Raji (cell line): Measurements from ENCODE around the gene ERICH4.
A peak's percentile ranks its signal among the peaks of the same experiment; 100 is the strongest.

Experiments
- POLR2A ChIP-seq: IDR thresholded peaks from 2 replicates; pipeline ENCODE4 v1.6.1; 2011; ENCODE audit warnings: low read depth, low read length, control low read depth; ENCODE audit not compliant: insufficient read depth

ERICH4 gene

DNA sequence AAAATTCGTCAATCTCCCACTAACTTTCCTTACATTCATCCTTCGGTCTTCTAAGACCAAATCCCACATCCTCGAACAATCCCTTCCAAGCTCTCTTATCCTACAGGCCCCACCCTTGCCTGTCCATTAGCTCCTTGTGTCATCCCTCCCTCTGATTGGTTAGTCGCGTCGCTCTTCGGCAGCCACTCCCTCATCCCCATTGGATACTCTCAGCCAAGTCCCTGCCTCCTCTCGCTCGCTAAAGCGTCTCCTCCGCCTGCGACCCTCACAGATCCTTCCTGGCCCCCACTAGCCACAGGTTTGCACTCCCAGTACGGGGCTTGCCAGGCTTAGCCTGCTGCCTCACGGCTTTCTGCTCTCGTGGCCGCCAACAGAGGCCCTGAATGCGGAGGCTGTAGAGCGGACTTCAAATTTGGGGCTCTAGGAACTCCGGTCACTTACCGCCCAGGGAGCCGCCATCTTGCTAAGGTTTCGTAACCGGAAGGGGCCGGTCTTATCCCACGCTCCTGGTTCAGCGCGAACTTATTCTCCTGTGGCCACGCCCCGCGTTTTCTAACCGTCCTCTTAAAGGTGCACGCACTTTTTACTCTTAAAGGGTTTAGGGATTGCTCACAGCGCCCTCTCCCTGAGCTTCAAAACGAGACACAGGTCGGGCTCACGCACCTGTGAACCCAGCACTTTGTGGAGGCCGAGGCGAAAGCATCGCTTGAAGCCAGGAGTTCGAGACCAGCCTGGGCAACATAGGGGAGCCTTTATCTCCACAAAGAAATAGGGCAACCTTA, 3.3 kb upstream of the ERICH4 start, which contains the start of gene DMAC2:
DMAC2 (minus strand) TSS at position 472 of the 782 bp plus-strand sequence; CDS start at position 459, 13 bp downstream.
- peak; percentile 78 for TF ChIP-seq POLR2A

DNA sequence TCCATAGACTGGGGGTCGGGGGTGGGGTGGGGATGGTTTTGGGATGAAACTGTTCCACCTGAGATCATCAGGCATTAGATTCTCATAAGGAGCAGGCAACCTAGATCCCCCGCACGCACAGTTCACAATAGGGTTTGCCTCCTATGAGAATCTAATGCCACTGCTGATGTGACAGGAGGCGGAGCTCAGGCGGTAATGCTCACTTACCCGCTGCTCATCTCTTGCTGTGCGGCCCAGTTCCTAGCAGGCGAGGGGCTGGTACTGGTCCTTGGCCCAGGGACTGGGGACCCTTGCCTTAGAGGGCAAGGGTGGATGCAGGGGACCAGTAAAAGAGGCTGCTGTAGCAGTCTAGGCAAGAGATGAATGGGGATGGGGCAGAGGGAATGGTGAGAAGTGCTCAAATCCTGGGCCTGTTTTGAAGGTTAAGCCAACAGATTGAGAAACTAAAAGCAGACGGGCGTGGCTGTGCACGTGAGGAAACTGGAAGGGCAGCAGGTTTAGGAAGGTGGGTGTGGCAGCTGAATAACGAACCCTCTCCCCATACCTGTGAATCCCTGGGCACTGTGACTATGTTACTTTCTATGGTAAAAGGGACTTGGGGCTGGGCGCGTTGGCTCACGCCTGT, 1.5 kb upstream of the ERICH4 start:
- no peak for TF ChIP-seq POLR2A

DNA sequence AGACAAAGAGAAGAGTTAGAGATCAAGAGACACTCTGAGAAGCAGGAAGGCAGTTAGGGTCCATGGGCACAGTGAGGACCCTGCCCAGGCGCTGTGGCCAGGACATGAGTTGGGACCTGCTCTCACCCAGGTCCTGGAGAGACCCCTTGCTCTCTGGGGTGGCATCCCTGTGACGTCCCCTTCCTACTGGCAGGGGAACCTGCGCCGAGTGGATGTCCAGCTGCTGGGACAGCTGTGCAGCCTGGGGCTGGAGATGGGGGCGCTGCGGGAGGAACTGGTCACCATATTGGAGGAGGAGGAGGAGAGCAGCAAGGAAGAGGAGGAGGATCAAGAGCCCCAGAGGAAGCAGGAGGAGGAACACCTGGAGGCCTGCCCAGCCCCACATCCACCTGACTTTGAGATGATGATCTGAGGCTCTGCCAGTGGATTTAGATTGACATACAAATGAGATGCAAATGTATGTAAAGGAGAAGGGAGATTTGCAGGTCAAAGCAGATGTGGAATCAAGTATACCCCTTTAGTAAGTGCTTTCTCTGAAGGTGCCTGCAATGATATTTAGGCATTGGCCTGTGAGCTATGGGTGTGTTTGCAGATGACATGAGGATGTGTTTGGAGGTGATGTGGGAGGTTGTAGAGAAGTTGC, 978 bp downstream of the ERICH4 start:
- no peak for TF ChIP-seq POLR2A

DNA sequence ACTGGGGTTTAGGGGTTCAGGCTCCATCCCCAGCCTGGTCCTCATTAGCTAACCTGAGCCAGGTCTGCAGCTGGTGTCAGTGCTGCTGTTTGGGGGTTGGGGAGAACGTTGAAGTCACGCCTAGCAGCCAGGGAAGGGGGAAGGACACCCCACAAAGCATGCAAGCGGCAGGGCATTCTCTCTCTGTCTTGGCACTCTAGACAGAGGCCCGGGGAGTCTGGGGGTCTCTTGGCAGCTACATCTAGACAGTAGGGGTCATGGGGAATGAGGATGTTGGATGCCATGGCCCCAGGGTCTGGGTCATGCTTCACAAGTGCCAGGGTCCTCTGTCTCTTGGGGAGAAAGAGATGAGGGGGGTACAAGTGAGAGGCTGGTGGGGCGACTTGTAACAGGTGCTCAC, 2.6 kb downstream of the ERICH4 start:
- TF ChIP-seq POLR2A = no peak

DNA sequence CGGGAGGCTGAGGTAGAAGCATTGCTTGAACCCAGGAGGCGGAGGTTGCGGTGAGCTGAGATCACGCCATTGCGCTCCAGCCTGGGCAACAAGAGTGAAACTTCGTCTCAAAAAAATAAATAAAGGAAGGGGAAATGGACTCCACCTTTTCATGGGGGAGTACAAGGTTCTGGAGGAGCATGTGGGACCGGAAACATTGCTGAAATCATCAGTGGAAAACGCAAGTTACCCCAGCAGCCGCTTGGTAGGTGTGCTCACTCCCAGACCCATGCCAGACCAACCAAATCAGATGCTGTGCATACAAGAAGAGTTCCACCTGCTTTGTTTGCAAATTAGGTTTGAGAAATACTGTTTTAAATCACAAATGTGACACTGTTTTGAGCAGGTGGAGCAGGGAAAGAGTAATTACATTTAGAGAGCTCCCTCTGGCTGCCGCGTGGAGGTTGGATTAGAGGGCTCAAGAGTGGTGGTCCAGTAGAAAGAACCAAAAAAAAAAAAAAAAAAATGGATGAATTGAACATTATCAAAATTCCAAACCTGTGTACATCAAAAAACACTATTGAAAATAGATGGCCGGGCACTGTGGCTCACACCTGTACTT, 4.9 kb downstream of the ERICH4 start:
- no peak for TF ChIP-seq POLR2A

DNA sequence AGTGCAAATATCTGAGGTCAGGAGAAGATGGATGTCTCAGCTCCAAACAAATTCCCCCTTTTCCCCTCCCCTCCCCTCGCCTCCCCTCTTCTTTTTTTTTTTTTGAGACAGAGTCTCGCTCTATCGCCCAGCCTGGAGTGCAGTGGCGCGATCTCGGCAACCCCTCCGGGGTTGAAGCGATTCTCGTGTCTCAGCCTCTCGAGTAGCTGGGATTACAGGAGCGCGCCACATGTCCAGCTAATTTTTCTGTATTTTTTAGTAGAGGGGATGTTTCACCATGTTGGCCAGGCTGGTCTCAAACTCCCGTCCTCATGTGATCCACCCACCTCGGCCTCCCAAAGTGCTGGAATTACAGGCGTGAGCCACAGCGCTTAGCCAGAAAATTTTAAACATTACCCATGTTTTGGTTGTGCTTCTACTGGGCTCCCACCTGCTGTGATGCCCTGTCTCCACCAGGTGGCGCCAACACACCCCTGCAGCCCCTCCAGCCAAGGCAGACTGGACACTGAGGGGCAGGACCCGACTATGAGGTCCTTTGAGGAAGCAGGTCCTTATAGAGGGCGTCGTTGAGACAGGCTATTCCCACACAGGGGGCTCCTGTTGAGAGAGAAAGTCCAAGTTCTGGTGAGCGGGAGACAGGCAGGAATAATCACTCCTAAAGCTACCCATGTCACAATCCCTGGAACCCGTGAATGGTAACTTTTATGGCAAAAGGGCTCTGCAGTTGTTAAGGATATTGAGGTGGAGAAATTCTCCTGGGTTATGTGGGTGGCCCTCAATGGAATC, 6.3 kb downstream of the ERICH4 start:
- TF ChIP-seq POLR2A = no peak

DNA sequence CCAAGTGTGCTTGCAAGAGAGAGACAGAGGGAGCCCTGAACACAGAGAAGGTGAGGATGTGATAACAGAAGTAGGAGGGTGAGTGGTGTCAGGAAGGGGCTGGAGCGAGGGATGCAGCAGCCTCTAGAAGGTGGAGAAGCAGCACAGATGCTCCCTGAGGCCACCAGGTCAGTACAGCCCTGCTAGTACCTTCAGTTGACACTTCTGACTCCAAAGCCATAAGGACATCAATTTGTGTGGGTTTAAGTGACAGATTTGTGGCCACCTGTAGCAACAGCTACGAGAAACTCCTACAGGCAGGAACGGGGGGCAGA, 6.9 kb downstream of the ERICH4 start:
- TF ChIP-seq POLR2A = no peak

DNA sequence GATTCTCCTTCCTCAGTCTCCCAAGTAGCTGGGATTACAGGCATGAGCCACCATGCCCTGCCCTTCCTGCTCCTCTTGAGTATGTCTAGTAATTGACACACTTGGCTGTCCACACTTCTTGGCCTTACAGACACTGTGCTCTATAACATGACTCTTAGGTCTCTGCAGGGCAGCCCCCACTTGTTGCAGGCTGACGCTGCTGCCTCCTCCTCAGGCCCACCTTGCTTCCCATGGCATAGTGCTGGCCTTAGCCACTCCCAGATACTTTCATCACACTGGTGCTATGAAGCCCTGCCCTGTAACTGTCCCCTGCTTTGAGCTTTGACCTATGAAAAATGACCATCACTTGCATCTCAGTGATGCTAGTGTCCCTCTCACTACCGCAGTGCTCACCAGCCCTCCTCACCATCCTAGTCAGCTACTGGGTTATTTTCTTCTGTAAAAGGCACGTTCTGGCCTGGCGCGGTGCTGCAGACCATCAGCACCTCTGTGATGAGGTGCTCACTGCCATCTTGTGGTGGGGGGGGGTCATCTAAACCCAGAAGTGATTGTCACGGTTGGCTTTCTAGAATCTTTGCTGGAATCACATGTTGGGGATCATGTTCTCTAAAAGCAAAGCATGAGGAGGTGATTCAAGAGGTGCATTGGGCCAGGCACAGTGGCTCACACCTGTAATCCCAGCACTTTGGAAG, 9.8 kb downstream of the ERICH4 start:
- TF ChIP-seq POLR2A = no peak

DNA sequence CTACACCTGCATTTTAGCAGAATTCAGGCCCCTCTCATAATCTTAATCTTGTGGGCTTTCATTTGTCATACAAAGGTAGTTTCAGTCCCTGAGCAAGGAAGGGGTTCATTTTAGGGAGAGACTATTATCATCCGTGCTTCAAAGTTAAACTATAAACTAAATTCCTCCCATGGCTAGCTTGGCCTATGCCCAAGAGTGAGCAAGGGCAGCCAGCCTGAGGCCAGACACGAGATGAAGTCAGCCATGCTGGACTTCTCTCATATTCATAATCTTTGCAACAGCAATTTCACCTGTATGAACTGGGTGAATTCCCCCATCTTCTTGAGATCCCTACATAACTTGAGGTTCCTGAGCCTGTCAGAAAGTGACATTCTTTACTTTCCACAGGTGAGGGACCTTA, 13.0 kb downstream of the ERICH4 start:
- TF ChIP-seq POLR2A = no peak

DNA sequence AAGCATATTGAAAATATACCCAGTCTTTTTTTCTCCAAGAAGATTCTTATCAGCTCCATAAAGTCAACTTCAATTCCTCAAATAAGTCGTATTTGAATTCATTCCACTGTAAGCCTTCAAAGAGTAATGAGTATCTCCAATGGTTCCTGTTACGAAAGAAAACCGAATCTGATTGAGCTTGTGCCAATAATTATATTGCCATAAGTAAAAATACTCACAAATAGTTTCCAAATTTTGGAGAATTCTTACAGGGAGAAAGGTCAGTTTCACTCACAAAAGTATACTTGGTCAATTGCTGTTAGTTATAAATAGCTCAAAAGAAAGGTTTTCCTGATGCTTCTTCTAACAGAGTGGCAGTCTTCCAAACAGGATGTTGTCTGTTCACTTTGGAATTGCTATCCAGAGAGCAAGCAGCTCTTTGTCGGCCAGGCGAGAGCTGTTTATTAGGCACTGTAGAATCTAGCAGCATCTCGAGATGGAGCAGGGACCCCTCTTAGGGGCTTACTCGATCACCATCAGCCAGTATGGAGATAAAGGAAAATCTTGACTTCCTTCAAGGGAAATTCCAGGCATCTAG, 13.5 kb downstream of the ERICH4 start:
- no peak for TF ChIP-seq POLR2A

DNA sequence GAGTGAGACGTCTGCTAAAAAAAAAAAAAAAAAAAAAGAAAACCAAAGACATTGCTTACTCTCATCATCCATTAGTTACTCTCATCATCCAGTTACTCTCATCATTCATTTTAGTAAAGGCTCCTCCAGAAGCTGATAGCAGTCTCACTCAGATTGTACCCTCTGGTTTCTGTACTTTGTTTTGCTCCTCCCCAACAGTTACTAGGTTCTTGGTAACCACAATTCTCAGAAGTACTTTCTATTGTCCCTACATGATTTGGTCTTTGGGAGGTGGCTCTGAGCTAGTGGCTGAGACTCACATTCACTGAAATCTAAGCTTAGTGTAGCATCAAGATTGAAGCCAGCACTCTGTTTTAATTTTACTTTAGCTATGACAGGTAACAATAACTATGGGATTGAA, 14.3 kb downstream of the ERICH4 start:
- no peak for TF ChIP-seq POLR2A

DNA sequence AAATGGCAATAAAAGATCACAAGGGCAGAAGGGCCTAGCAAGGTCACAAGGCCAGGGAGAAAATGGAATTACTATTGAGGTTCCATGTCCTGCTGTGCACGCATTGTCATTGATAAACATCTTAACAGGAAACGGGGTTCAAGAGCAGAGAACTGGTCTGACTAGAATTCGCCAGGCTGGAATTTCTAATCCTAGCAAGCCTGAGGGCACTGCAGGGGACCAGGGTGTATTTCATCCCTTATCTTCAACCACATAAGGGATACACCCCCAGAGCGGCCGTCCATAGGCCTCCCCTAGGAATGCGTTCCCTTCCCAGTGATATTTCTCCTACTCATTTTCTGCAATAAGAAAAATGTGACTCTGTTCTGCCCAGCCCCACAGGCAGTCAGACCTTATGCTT, 19.5 kb downstream of the ERICH4 start:
- no peak for TF ChIP-seq POLR2A

DNA sequence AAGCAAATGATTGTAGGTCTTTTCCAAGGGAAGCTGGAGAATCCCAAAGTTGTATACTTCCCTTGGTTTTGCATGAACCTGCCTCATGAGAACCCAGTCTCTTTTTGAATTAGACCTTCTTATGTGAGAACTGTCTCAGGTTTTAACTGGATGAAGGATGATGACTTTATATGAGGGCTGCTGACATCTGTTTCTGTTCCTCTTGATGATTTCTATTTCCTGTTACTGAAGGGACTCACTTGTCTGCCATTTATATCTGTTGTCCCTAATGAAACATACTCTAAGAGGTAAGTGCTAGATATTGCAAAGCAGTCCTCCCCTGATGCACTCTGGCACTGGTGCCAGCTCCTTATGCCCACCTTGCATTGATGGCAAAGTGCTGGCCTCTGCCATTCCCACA, 33.6 kb downstream of the ERICH4 start:
- TF ChIP-seq POLR2A = no peak

DNA sequence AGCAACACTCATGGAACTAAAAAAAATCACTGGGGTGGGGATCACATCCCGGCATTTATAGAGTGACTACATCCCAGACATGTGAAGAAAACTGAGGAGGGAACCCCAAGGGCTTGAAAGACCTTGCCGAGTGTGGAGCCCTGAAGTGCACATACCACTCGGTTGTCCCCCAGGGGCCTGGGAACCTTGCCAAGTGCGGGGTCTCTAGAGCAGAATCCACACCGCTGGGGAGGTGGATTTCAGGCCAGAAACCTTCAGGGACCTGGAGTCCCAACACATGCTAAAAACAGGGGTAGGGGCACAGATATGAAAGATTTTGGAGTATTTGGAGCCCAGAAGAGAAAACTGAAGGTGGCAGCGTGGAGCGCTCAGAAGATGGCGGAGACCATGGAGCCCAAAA, 35.2 kb downstream of the ERICH4 start:
- TF ChIP-seq POLR2A = no peak
